Lower leg skin (tissue), 3 donors: ENCODE measurements around the gene C16orf90.

Source experiments
- POLR2A ChIP-seq, 2 donors: fragments of 450-650 bp; IDR thresholded peaks; one replicate each; pipeline ENCODE4 v1.6.1; 2016 to 2017; ENCODE audit warnings: antibody characterized with exemption in 2 of 2, mild to moderate bottlenecking in 1 of 2, moderate library complexity in 1 of 2
- TF ChIP-seq, protein P1 (sequence below), 3 donors: fragments of 450-650 bp; IDR thresholded peaks; one replicate each; pipeline ENCODE4 v1.5.1; 2016; ENCODE audit warnings: antibody characterized with exemption in 3 of 3, mild to moderate bottlenecking in 3 of 3, moderate library complexity in 2 of 3

DNA sequence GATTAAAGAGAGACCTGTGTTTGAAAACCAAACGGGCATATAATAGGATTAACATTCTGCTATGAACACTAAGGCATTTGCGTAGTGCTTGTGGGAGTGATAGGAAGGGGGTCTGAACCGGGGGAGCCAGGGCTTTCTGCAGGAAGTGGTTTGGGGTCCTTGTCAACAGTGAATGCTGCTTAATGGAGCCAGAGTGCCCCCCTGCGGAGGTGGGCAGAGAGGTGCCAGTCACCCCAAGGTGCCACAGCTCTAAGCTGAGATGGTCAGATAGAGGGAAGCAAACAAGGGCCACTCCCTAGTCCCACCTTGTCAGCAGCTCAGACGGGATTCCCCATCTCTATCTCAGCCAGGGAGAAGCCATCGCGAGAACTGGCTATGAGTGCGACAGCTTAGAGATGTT lies 34.1 kb downstream of the C16orf90 start:
- TF ChIP-seq, protein P1, sequence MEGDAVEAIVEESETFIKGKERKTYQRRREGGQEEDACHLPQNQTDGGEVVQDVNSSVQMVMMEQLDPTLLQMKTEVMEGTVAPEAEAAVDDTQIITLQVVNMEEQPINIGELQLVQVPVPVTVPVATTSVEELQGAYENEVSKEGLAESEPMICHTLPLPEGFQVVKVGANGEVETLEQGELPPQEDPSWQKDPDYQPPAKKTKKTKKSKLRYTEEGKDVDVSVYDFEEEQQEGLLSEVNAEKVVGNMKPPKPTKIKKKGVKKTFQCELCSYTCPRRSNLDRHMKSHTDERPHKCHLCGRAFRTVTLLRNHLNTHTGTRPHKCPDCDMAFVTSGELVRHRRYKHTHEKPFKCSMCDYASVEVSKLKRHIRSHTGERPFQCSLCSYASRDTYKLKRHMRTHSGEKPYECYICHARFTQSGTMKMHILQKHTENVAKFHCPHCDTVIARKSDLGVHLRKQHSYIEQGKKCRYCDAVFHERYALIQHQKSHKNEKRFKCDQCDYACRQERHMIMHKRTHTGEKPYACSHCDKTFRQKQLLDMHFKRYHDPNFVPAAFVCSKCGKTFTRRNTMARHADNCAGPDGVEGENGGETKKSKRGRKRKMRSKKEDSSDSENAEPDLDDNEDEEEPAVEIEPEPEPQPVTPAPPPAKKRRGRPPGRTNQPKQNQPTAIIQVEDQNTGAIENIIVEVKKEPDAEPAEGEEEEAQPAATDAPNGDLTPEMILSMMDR (IDR thresholded peaks at IDR 0.05) = no peak
- TF ChIP-seq POLR2A (IDR thresholded peaks at IDR 0.05) = no peak
